HEK293T (cell line): Measurements from ENCODE around the gene GABRA4.

Source experiments
- ARNT ChIP-seq: fragments of 450-650 bp; IDR thresholded peaks from 2 replicates; pipeline ENCODE4 v1.6.1; 2017; ENCODE audit warnings: mild to moderate bottlenecking
- BHLHE40 ChIP-seq: fragments of 450-650 bp; IDR thresholded peaks from 2 replicates; pipeline ENCODE4 v1.6.1; 2016; ENCODE audit warnings: mild to moderate bottlenecking, moderate library complexity, borderline replicate concordance
- ELF4 ChIP-seq: fragments of 450-650 bp; IDR thresholded peaks from 2 replicates; pipeline ENCODE4 v1.6.1; 2017; ENCODE audit warnings: antibody characterized with exemption
- FOXA1 ChIP-seq: fragments of 450-650 bp; IDR thresholded peaks from 2 replicates; pipeline ENCODE4 v1.6.1; 2016; ENCODE audit warnings: mild to moderate bottlenecking
- FOXK2 ChIP-seq: fragments of 450-650 bp; IDR thresholded peaks from 2 replicates; pipeline ENCODE4 v1.6.1; 2016; ENCODE audit warnings: mild to moderate bottlenecking
- FOXM1 ChIP-seq: fragments of 450-650 bp; IDR thresholded peaks from 2 replicates; pipeline ENCODE4 v1.6.1; 2017; ENCODE audit warnings: mild to moderate bottlenecking, borderline replicate concordance
- HDGF ChIP-seq: fragments of 450-650 bp; IDR thresholded peaks from 2 replicates; pipeline ENCODE4 v1.6.1; 2017; ENCODE audit warnings: antibody characterized with exemption, borderline replicate concordance
- L3MBTL2 ChIP-seq: fragments of 450-650 bp; conservative IDR thresholded peaks from 2 replicates; pipeline ENCODE4 v1.6.1; 2016; ENCODE audit warnings: mild to moderate bottlenecking
- LEF1 ChIP-seq: fragments of 450-650 bp; IDR thresholded peaks from 2 replicates; pipeline ENCODE4 v1.6.1; 2017; ENCODE audit warnings: mild to moderate bottlenecking, borderline replicate concordance
- NFRKB ChIP-seq: fragments of 450-650 bp; IDR thresholded peaks from 2 replicates; pipeline ENCODE4 v1.6.1; 2016; ENCODE audit warnings: mild to moderate bottlenecking, moderate library complexity
- SP1 ChIP-seq: fragments of 450-650 bp; IDR thresholded peaks from 2 replicates; pipeline ENCODE4 v1.6.1; 2017
- SUZ12 ChIP-seq: fragments of 450-650 bp; IDR thresholded peaks from 2 replicates; pipeline ENCODE4 v1.6.1; 2016; ENCODE audit warnings: mild to moderate bottlenecking
- TARDBP ChIP-seq: fragments of 450-650 bp; IDR thresholded peaks from 2 replicates; pipeline ENCODE4 v1.6.1; 2016
- ZNF384 ChIP-seq: fragments of 450-650 bp; IDR thresholded peaks from 2 replicates; pipeline ENCODE4 v1.6.1; 2016

DNA sequence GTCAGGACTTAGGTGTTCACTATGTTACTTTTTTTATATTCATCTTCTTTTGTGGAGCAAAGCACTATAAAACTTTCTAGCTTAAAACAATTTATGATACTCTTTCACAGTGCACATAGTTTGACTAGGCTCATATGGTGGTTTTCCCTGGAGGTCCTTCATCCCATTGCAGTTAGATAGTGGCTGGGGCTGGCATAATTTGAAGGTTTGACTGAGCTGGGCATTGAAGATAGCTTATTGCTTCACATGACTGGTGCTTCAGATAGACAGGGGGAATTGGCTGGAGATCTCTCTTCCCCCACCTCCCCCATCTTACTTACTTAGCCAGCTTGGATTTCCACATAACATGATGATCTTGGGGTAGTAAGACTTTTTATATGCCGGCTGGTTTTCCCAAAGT, 7.0 kb upstream of the GABRA4 start:
- TF ChIP-seq SP1: no peak
- TF ChIP-seq LEF1: no peak
- TF ChIP-seq ZNF384: no peak
- no peak for TF ChIP-seq HDGF
- TF ChIP-seq SUZ12: no peak
- TF ChIP-seq FOXK2: no peak
- TF ChIP-seq FOXA1: no peak
- no peak for TF ChIP-seq ELF4
- TF ChIP-seq ARNT: no peak
- no peak for TF ChIP-seq L3MBTL2
- TF ChIP-seq NFRKB: no peak
- TF ChIP-seq TARDBP: no peak
- no peak for TF ChIP-seq BHLHE40
- TF ChIP-seq FOXM1: no peak
